CD4-positive, alpha-beta T cell treated with Interleukin-21 for 1 hour (primary cell): ENCODE results near the gene CCDC33.
A peak's percentile ranks its signal among the peaks of the same experiment; 100 is the strongest.

Source experiments
- DNase-seq: peaks from one replicate; pipeline ENCODE4 v3.0.0-alpha.2; 2020

The CCDC33 gene

DNA sequence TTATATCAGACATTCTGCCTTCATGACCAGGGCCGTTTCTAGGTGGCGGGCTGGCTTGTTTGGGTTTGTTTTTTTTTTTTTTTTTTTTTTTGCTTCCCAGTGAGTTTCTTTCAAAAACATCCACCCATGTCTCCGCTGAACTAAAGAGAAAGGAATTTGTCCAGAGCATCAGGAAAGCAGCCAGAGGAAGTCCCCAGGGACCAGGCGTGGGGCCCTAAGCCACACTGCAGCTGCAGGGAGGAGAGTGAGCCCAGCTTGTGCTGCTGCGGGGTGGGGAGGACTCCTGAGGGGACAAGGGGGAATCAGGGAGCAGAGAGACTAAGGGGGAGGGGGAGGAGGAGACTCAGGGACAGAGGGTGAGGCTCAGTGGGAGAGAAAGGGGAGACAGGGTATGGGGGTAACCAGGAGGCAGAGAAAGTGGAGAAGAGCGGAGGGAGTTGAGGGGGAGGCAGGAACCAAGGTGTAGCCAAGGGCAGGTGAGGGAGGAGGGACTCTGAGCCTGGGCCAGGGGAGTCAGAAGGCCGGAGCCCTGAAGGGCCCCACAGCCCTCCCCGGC, 81.8 kb downstream of the CCDC33 start:
- DNase-seq = no peak

DNA sequence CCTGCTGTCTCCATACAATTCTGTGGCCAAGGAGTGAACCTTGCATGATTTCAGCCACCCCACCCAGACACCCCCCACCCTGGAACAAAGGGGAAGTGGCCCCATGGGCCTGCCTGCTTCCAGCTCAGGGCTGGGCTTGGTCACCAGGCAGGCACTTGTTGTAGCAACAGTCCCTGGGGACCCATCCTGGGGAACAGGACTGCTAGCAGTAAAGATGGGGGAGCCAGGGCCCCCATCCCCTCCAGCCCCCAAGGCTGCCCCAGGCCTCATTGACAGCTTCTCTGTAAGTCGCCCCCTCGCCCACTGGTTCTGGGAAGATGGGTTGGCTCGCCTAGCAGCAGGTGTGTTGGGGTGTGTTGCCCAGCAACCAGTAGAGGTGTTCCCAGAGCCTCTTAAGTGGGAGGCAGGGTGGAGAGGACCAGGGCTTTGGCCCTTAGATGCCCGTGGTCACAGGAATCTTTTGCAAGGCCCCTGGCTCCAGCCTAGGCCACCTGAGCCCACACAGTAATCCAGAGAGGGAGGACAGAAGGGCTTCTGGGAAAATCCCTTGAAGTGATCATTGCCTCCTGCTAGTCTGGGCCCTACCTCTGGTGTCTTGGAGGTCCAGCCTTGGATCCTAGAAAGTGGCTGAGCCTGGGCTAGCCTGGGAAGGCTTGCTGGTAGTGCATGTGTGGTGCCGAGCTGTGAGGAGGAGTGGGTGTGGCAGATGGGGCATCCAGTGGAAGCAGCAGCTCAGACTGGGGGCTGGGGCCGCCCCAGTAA, 82.4 kb downstream of the CCDC33 start:
- DNase-seq = no peak

DNA sequence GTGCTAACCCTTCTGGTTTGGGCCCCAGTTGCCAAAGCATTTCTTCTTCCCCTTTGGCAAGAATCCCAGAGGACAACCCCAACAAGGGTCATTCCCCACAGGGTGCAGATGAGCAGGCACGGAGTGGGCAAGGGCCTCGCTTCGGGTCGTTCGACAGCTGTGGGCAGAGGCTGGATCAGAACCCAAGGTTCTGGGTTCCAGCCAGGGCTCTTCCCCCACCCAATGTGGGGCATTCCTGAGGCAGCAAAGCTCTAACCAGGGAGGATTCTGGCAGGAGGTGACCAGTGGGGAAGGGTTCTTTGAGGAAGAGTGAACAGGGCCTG, 83.0 kb downstream of the CCDC33 start:
- no peak for DNase-seq

DNA sequence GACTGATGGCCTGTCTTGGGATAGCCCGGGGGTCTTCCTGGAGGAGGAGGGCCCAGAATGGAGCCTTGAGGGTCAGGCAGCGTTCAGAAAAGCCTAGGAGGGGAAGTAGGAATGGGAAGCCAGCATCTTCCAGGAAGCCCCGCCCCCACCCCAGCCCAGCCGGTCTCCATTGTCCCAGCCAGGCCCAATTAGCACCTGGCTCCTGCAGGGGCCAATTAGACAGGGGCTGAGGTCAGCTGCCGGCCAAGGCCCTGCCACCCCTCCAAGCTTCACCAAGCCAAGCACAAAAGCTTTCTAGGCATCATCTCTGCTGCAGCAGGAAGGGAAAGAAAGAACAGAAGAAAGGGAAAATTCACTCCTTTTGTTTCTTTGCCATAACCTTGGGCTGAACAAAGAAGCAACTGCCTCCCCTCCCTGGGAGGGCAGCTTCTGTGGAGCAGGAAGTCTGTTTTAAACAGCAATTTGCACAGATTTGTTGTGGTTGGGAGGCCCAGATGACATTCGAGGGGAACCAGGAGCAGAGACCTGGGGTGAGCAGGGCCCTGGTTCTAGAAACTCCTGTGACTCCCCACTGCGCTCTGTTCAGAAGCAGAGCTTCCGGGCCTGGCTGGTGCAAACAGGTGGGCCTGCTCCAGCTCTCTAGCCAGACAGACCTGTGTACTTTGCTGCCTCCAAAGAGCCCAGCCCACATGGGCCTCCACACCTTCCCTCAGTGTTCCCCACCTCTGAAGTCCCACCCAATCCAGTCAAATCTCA, 83.6 kb downstream of the CCDC33 start:
- no peak for DNase-seq

DNA sequence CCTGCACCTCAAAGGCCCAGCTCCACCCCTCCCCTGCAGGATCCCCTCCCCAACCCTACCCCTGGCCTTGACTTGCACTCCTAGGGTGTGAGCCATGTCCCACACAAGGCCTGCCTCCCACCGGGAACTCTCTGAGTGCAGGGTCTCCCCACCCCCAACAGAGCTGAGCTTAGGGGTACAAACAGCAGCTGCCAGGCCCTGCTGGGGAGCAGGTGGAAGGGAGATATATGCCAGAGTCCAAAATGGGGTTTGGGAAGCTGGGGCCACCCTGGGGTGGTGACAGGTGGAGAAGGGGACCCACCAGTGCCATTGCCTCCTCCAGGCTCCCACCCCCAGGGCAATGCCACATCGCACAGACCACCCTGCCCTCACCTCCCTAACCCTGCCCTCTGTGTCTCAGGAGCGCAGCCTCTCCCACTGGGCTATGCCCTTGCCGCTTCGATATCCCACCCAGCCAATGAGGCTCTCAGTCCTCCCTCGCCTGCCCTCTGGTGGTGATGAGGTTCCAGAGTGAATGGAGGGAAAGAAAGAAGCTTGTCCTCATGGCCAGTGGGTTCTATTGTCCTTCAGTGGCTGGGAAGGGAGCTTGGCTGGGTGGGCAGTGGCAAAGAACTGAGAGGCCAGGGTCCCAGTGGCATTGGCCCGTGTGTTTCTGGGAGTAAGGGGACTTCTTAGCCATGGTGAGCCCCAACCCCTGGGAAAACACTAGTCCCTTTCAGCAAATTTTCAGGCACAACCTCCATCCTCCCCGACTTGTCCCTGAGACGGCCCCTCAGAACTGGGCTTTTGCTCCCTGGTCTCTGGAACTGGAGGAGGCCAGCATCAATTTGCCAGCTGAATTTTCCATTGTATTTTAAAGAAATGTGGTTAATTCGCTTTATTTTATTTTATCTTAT, 84.5 kb downstream of the CCDC33 start:
- DNase-seq = no peak

DNA sequence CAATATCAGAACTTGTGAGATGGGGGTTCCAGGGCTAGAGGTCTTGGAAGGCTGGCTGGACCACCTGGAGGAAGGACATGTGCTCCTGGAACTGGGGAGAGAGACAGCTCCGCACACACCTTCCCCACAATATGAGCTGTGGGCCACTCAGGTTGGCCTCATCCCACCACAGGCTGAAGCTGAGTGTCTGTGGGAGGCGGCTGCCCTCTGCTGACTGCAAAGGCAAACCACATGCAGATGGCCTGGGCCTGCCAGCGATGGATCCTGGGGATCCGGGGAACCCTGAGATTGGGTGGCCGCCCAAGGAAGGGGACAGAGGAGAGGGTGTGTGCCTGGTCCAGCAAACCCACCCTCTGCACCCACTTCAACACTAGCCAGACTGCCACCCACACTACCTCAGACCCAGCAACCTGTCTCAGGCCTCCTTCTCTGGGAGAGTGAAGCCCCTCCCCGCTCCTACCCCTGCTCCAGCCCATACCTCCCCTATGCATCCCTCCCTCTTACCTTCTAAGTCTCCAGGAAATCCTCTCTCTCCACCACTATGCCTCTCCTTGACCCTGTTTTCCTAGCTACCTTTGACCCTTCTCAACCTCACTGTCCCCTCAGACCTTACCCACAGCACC, 86.5 kb downstream of the CCDC33 start:
- DNase-seq = peak; percentile 58

DNA sequence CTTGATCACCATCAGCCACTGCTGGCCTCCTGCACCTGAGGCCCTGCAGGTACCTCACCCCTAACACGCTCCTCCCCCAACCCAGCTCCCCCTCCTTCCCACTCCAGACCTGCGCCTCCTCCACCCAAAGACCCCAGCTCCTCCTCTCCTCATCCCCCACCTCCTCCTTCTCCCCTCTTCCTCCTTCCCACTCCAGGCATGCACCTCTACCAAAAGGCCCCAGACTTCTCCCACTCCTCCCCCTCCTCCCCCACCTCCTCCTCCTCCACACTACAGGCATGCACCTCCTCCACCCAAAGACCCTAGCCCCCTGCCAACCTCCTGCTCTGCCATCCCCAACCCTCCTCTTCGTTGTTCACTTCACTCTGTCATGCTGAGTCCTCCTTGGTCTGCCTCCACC, 88.6 kb downstream of the CCDC33 start:
- DNase-seq = no peak

DNA sequence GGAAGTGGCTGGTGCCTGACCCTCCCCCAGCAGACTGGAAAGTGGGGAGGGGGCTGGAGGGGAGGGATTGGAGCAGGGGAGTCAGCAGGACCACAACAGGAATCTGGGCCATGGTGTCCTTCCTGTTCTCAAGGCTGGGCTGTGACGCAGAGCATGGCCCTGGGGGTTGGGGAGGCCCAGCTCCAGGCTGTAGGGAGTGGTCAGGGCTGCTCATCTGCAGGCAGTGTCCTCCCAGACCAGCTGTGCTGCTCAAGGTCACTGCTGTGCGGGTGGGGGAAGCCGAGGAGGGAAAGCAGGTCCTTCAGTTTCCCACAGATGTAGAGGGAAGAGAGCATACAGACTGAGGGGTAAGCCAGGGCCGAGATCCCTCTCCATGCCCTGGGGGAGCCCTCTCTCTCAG, 90.6 kb downstream of the CCDC33 start:
- no peak for DNase-seq

DNA sequence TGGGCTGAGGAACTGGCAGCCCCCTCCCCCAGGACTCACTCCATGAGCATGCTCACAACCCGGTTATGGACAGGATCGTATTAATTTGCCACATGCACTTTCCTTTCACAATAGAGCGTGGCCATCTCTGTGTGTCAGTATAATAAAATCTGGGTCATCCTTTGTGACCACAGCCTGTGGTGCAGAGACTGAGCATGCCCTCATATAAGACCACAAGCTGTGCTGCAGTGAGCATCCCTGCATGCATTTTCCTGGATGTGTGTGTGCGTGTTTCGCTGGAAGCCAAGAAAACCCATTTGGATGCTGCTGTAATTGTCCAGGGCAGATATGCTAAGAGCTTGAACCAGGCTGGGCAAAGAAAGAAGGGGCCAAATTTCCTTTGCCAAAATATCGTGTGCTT, 91.6 kb downstream of the CCDC33 start:
- DNase-seq = no peak

DNA sequence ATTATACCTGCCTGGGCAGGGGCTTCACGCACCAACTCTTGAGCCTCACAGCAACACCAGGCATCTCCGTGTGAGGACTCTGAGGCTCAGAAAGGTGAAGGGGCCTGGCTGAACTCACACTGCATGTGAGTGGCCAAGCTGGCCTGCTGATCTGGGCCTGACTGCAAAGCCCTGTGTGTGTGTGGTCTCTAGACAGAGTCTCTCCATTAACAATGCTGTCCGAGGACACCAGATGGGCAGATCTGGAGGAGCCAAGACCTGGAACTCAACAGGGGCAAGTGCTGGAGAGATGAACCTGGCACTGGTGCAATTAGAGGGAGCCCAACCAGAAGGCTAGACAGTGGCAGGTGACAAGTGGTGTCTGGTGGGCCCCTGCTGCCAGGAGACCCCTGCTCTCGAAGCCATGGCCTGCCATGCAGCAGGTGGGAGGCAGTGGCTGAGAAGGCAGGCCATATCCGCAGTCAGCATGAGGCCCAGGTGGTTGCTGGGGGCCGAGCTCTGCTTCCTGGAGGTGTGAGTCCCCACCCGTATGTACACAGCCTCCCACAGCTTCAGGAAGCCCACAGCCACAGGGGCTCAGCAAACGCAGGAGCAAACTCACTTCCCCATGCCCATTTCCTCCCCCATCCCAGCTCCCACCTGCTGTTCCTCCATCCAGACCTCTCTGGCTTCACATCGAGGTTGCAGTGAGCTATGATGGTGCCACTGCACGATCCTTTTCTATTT, 92.4 kb downstream of the CCDC33 start:
- no peak for DNase-seq

DNA sequence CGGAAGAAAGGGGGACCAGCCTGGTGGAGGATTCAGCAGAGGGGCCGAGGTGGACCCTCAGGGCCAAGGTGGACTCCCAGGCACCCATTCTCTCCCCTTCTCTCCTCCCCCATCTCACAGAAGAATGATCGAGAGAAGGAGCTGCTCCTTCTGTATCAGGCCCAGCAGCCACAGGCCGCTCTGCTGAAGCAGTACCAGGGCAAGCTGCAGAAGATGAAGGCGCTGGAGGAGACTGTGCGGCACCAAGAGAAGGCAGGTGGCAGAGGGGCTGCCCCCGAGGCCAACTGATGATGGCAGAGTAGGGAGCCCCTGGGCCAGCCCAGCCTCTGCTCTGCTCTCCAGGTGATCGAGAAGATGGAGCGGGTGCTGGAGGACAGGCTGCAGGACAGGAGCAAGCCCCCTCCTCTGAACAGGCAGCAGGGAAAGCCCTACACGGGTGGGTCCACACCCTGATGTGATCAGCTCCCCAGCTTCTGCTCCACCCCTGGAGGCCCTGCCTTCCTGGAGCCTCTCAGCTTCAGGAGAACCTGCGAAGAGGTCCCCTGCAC, 94.8 kb downstream of the CCDC33 start:
- no peak for DNase-seq

DNA sequence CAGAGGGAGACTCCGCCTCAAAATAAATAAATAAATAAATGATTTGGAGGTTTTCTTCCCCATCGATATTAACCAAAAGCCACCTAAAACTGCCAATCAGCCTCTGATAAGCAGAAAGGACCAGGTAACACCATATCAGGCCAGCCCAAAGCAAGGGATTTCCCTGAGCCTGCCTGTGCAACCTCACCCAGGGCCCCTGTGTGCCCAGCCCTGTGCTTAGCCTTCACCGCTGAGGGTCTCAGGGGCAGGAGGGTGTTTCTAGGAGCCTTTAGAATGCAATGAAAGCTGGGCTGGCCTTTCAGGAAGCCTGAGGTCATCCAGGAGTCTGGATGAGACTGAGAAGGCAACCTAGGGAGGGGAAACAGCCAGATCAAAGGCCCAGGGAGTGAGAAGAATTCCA, 95.9 kb downstream of the CCDC33 start:
- no peak for DNase-seq

DNA sequence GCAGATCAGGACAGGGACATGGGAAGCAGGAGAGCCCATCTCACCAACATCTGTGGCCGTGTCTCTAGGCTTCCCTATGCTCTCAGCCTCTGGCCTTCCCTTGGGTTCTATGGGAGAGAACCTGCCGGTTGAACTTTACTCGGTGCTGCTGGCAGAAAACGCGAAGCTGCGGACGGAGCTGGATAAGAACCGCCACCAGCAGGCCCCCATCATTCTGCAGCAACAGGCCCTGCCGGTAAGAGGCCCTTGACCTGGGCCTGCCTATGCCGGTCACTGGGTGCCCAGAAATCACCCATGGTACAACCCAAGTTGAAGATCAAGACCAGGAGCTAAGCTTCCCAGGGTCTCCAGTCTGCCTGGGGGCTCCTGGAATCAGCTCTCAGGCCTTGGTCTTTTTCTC, 96.5 kb downstream of the CCDC33 start:
- DNase-seq = no peak

DNA sequence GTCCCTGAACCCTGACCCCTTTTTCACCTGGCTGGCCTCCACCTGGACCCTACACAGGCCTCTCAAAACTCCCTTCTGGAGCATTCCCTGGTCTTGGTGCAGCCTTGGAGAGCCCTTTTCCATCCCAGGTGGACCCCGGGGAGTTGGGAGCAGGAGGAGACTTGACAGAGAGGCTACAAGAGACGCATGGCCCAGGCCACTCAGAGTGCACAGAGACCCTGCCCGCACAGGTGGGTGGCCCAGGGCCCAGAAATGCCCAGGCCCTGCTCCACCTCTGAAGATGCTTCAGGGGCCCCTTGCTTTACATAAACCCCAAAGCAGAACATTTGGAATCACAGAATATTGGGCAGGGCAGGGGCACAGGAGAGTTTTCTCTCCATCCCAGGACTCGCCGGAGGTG, 97.0 kb downstream of the CCDC33 start:
- DNase-seq = no peak

DNA sequence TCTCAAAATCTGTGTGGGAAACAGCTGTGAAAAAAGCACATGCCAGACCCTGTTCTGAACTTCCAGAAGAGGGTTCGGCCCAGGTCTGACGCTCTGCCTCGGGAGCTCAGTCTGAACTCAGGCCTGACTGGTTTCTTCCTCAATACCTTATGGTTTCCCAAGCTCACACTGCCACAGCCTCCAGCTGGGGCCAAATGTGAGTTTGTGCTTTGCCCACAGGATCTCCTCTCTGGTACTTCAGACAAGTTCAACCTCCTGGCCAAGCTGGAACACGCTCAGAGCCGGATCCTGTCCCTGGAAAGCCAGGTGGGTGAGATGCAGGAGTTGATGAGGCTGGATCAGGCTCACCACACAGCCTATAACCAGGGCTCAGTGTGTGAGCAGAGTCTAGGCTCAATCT, 97.5 kb downstream of the CCDC33 start:
- no peak for DNase-seq

DNA sequence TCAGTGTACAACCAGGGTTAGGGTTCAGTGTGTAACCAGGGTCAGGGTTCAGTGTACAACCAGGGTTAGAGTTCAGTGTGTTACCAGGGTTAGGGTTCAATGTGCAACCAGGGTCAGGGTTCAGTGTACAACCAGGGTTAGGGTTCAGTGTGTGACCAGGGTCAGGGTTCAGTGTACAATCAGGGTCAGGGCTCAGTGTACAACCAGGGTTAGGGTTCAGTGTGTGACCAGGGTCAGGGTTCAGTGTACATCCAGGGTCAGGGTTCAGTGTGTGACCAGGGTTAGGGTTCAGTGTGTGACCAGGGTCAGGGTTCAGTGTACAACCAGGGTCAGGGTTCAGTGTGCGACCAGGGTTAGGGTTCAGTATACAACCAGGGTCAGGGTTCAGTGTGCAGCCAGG, 98.0 kb downstream of the CCDC33 start:
- no peak for DNase-seq

DNA sequence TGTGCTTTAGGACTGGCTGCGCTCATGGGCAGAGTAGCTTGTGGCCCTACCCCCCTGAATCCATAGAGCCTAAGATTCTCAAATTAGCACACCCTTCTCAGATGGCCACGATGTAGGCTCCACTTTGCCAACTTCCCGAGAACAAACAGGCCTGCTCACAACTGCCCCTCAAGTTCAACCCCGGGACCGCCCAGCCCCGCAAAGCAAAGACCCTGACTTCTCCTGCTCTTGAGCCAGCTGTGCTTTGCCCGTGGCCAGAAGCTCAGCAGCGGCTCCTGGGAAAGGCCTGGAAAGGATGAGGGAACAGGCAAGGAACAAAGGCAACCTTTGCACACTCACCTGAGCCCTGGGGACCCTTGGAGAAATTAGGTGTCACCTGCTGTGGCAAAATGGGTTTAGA, 99.3 kb downstream of the CCDC33 start:
- no peak for DNase-seq

DNA sequence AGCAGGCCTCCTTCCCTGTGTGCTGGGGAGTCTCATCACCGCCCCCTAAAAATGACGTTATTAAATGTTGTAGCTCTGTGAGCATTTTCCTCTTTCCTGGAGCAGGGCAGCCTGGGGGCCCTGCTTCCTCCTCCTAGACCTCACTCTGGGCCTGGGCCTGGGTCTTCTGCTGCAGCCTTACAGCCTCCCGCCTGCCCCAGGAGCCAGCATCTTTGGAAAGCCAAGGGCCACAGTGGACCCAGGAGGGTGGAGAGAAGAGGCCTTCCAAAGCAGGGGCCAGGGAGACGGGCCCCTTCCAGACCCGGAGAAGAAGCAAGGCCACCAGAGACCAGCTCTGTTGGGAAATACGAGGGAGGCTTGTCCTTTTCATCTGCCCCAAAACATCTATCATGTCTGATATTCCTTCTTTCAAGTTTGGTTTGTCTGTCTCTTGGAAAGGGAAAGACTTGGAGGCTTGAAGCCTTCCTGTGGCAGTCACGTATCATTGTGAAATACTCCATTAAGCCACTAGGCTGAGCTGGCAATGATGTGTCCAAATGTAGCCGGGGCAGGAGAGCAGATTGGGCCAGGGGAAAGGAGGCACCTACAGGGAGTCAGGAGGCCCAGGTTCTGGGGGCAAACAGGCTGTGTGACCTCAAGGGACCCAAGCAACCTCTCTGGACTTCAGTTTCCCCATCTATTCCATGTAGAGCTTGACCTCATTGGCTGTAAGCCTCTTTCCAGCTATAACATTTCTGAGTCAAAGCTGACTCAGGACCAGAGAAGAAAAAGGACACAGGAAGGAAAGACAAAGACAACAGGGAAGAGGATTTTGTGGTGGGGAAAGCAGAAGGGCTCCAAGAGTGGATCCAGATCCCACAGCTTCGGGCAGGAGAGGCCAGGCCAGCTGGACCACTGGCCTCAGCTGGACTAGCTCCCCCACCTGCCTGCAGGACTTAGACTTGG, 100.2 kb downstream of the CCDC33 start:
- DNase-seq = no peak

DNA sequence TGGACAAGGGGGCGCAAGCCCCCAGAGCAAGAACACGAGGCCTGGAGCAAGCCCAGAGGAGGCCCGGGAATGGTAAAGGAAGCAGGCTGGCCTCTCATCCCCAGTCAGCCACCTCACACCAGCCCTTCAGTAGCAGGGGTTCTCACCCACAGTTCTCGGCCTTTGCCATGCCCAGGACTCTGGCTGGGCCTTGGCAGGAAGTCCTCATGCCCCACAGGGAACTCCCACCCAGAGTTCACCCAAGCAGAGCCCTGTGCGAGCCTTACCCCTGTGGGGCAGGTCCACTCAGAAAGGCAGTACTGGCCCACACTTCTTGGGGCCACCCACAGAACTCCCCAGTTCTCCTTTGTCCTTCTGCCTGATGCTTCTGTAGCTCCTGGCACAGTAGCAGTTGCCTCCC, 101.0 kb downstream of the CCDC33 start:
- DNase-seq = no peak

DNA sequence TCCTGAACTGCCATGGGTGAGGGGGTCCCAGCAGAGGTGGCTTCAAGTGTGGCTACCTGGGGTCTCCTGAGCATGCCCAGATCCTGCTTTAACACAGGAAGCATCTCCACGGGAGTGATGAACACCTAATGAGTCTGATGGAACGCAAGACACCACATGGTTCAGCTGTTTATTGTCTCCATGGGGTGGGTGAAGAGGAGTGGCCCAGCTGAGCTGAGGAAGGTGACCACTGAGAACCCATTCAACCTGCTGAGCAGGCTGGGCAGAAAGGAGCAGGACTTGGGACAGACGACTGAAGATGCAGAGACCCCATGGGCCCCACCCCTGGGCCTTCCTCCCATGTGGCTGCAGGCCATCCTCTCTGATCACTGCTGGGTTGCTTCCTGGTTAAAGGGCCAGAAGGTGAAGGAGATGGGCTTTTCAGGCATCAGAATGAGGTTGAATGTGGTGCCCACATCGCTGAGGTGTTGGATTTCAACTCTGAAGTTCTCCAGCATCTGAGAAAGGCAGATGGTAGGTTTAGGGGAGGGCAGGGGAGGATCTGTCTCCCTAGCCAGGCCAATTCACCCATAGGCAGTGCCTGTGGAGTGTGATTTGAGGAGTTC, 101.6 kb downstream of the CCDC33 start:
- DNase-seq = no peak
